IPS-18a (cell line): ENCODE measurements around the gene PTCD2.

ENCODE experiments used
- H3K27ac ChIP-seq: one replicate; pipeline ENCODE4 v1.5.1; 2013; ENCODE audit warnings: low read length
- H3K27me3 ChIP-seq: one replicate; pipeline ENCODE4 v1.6.1; 2013; ENCODE audit warnings: mild to moderate bottlenecking, low read length; ENCODE audit not compliant: control insufficient read depth, insufficient read depth
- H3K36me3 ChIP-seq: one replicate; pipeline ENCODE4 v1.6.1; 2013; ENCODE audit warnings: low read depth, low read length; ENCODE audit not compliant: control insufficient read depth
- H3K4me1 ChIP-seq: one replicate; pipeline ENCODE4 v1.6.1; 2013; ENCODE audit warnings: low read depth, low read length; ENCODE audit not compliant: control insufficient read depth
- H3K4me3 ChIP-seq: one replicate; pipeline ENCODE4 v1.5.1; 2013; ENCODE audit warnings: low read length
- H3K9ac ChIP-seq: one replicate; pipeline ENCODE4 v1.6.1; 2013; ENCODE audit warnings: mild to moderate bottlenecking, low read length, moderate library complexity
- H3K9me3 ChIP-seq: one replicate; pipeline ENCODE4 v1.6.1; 2013; ENCODE audit warnings: low read depth, low read length; ENCODE audit not compliant: control insufficient read depth

The PTCD2 gene

GRCh38 chr5:72407078-72407477 is 86.9 kb downstream of the PTCD2 start:
- no peak overlapping the region for H3K27ac ChIP-seq
- H3K9ac ChIP-seq, result no peak overlapping the region

DNA sequence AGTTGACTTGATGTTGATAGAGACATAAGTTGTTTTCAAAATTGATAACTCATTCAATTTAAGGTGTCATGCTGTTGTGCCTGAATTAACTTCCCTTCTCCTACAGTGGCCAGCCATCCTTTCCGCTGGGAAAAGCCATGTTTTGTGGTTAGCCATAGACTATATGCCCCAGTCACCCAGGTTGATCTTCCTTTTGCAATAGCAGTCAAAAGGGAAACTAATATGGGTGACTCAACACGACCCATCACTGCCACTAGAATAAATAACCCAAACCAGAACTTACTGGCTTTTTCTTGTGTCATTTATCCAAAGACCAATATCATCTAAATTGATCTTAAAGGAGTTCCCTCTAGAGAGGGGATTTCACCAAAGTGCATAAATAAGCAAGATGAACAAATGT is 87.4 kb downstream of the PTCD2 start:
- Histone ChIP-seq H3K36me3 (no peaks in the 10 kb centered on the region), H3K9ac (no peak overlapping the region), H3K27ac (no peak overlapping the region), H3K9me3 (no peaks in the 10 kb centered on the region), H3K4me1 (no peaks in the 10 kb centered on the region), H3K27me3 (no peaks in the 10 kb centered on the region), H3K4me3 (no peak overlapping the region)

More at GRCh38 chr5:72407078-72407477, 86.9 kb downstream of the PTCD2 start:
- Histone ChIP-seq H3K9me3 (no peaks in the 10 kb centered on the region), H3K4me3 (no peak overlapping the region), H3K36me3 (no peaks in the 10 kb centered on the region), H3K4me1 (no peaks in the 10 kb centered on the region), H3K27me3 (no peaks in the 10 kb centered on the region)

- H3K9ac ChIP-seq, result no peak overlapping the region
- H3K4me1 ChIP-seq, result no peaks in the 10 kb centered on the region
- H3K4me3 ChIP-seq, result no peak overlapping the region
- H3K27me3 ChIP-seq, result no peaks in the 10 kb centered on the region
- H3K9me3 ChIP-seq, result no peaks in the 10 kb centered on the region
- no peak overlapping the region for H3K27ac ChIP-seq
- H3K36me3 ChIP-seq, result no peaks in the 10 kb centered on the region
These were observed 88.0 kb downstream of the PTCD2 start for GRCh38 chr5:72408127-72408526.

GRCh38 chr5:72408603-72409002 is 88.4 kb downstream of the PTCD2 start:
- no peak overlapping the region for H3K27ac ChIP-seq
- H3K9me3 ChIP-seq, result no peaks in the 10 kb centered on the region
- H3K4me3 ChIP-seq, result no peak overlapping the region
- no peaks in the 10 kb centered on the region for H3K4me1 ChIP-seq
- no peak overlapping the region for H3K9ac ChIP-seq
- no peaks in the 10 kb centered on the region for H3K36me3 ChIP-seq
- no peaks in the 10 kb centered on the region for H3K27me3 ChIP-seq

DNA sequence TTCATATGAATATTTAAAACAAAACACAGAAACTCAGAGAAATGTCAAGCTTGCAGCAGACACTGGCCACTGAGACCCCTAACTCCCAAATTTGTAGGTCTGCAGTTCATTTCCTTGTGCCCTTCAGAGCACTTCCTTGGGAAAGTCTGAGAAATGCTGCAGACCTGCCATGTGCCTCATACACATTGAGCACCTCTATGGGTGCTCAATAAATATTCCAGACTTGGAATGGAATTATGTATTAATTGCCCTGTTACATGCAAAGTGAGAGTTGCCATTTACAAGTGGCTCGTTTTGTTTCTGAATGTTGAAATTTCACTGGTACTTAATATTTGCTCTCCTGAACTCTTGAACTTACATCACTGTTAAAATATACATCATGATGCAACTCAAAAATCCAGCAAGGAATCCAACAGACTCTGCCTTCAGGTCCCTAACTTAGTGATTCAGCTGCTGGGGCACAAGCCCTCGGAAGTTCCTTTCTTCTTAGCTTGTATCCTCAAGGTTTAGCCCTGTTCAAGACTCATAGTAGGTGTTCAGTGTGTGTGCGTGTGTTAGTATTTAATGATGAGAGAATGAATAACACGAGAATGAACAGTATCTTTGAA is 90.6 kb downstream of the PTCD2 start:
- H3K27ac ChIP-seq, result no peak overlapping the region
- no peaks in the 10 kb centered on the region for H3K27me3 ChIP-seq
- H3K4me1 ChIP-seq, result no peaks in the 10 kb centered on the region
- H3K4me3 ChIP-seq, result no peak overlapping the region
- no peak overlapping the region for H3K9ac ChIP-seq
- H3K36me3 ChIP-seq, result no peaks in the 10 kb centered on the region
- H3K9me3 ChIP-seq, result no peaks in the 10 kb centered on the region

GRCh38 chr5:72412283-72413055 is 92.3 kb downstream of the PTCD2 start:
- H3K4me3 ChIP-seq, result no peak overlapping the region
- no peak overlapping the region for H3K27ac ChIP-seq
- H3K9ac ChIP-seq, result no peak overlapping the region
- no peaks in the 10 kb centered on the region for H3K27me3 ChIP-seq
- no peaks in the 10 kb centered on the region for H3K36me3 ChIP-seq
- H3K9me3 ChIP-seq, result no peaks in the 10 kb centered on the region
- H3K4me1 ChIP-seq, result no peaks in the 10 kb centered on the region

- Histone ChIP-seq H3K4me1 (no peaks in the 10 kb centered on the region), H3K9ac (no peak overlapping the region), H3K4me3 (no peak overlapping the region), H3K27me3 (no peaks in the 10 kb centered on the region), H3K36me3 (no peaks in the 10 kb centered on the region), H3K27ac (no peak overlapping the region), H3K9me3 (no peaks in the 10 kb centered on the region)
These were observed 95.6 kb downstream of the PTCD2 start for GRCh38 chr5:72415616-72416325.

- Histone ChIP-seq H3K9me3 (no peaks in the 10 kb centered on the region), H3K4me3 (no peak overlapping the region), H3K4me1 (no peaks in the 10 kb centered on the region), H3K36me3 (no peaks in the 10 kb centered on the region), H3K9ac (no peak overlapping the region), H3K27ac (no peak overlapping the region), H3K27me3 (no peaks in the 10 kb centered on the region)
These were observed 97.3 kb downstream of the PTCD2 start for GRCh38 chr5:72417333-72418062.
